Uterus (tissue), 4 donors: ENCODE measurements around the gene NEK4. TPM values are rescaled to one million over a fixed set of nuclear protein-coding genes. Genes with fewer than 3 reads are reported as not detected.

Source experiments
- DNase-seq, 2 donors: peaks; one replicate each; pipeline ENCODE4 v3.0.0-alpha.2; 2019 to 2020
- H3K27ac ChIP-seq, 2 donors: fragments of 200-600 bp; sonication (generic); 1 replicate in 1 of 2; 2 replicates in 1 of 2; pipeline ENCODE4 v1.5.1; 2016 to 2018
- H3K27me3 ChIP-seq, 2 donors: fragments of 200-600 bp; sonication (generic); one replicate each; pipeline ENCODE4 v1.5.1; 2018 to 2019; ENCODE audit warnings: control low read depth in 1 of 2
- H3K36me3 ChIP-seq, 2 donors: fragments of 200-600 bp; sonication (generic); one replicate each; pipeline ENCODE4 v1.5.1; 2019; ENCODE audit warnings: control low read depth in 1 of 2
- H3K4me1 ChIP-seq, 2 donors: fragments of 200-600 bp; sonication (generic); one replicate each; pipeline ENCODE4 v1.5.1; 2018 to 2019; ENCODE audit warnings: control low read depth in 1 of 2
- H3K4me3 ChIP-seq, 2 donors: fragments of 200-600 bp; sonication (generic); 1 replicate in 1 of 2; 2 replicates in 1 of 2; pipeline ENCODE4 v1.5.1; 2018 to 2019; ENCODE audit warnings: mild to moderate bottlenecking in 1 of 2
- H3K9me3 ChIP-seq, 2 donors: fragments of 200-600 bp; sonication (generic); one replicate each; pipeline ENCODE4 v1.5.1; 2019; ENCODE audit warnings: control low read depth in 1 of 2
- CTCF ChIP-seq, 4 experiments: fragments of 200-600 bp in 2 of 4; fragments of 450-650 bp in 2 of 4; sonication (generic) in 2 of 4; IDR thresholded peaks; one replicate each; pipeline ENCODE4 v1.5.1; 2016 to 2019; ENCODE audit warnings: antibody characterized with exemption in 4 of 4, mild to moderate bottlenecking in 2 of 4, moderate library complexity in 1 of 4
- POLR2A ChIP-seq, 2 donors: fragments of 450-650 bp; IDR thresholded peaks; one replicate each; pipeline ENCODE4 v1.6.1; 2016; ENCODE audit warnings: antibody characterized with exemption in 2 of 2, mild to moderate bottlenecking in 1 of 2, moderate library complexity in 1 of 2
- intact Hi-C: fragments of 100-400 bp; cut with DNase I; formaldehyde crosslinking; loops from one replicate; pipeline ENCODE4 v1.15.1; 2023; ENCODE audit warnings: low total_unique reads
- small RNA-seq: library from RNA; depleted of rRNA; stranded (forward); fragments of <200 nt; gene quantifications from one replicate; pipeline ENCODE3, GENCODE V24; 2016
- total RNA-seq, 4 donors: library from RNA; depleted of rRNA in 3 of 4; stranded (reverse); fragments of >200 nt in 3 of 4; gene quantifications; one replicate each; pipeline versions ENCODE4 v1.1.0 to v1.2.4, GENCODE V29; 2014 to 2023
- donor health status: DM: yes; HTN: yes; CAD: no.

NEK4 gene
- total RNA-seq, 4 donors from 2014 or later: 16.8 to 48.0 (median 37.7) TPM

GRCh38 chr3:52671676-52672075 lies 99.1 kb downstream of the NEK4 start:
- no peak for TF ChIP-seq CTCF (IDR thresholded peaks at IDR 0.05)
- TF ChIP-seq POLR2A (IDR thresholded peaks at IDR 0.05): no peak
- Histone ChIP-seq H3K4me3 (no peak overlapping the region), H3K36me3 (no peaks in the 10 kb centered on the region), H3K27ac (no peak overlapping the region), H3K9me3 (no peaks in the 10 kb centered on the region), H3K4me1 (no peaks in the 10 kb centered on the region), H3K27me3 (no peaks in the 10 kb centered on the region)
- intact Hi-C loops: no loop called here
- DNase-seq: no peak

- DNase-seq: no peak
- no peaks in the 10 kb centered on the region for H3K36me3 ChIP-seq
- no peaks in the 10 kb centered on the region for H3K4me1 ChIP-seq
- intact Hi-C loops: no loop called here
- H3K27me3 ChIP-seq: no peaks in the 10 kb centered on the region
- TF ChIP-seq CTCF (IDR thresholded peaks at IDR 0.05) (no peak), POLR2A (IDR thresholded peaks at IDR 0.05) (no peak)
- no peak overlapping the region for H3K4me3 ChIP-seq
- peak overlapping the region in 1 of 2 donors; percentile 34 for H3K27ac ChIP-seq
- H3K9me3 ChIP-seq: no peaks in the 10 kb centered on the region
These were observed 99.9 kb downstream of the NEK4 start for GRCh38 chr3:52670621-52671521.

GRCh38 chr3:52663098-52663497 lies 107.6 kb downstream of the NEK4 start:
- no peak for DNase-seq
- no peak for TF ChIP-seq CTCF (IDR thresholded peaks at IDR 0.05)
- TF ChIP-seq POLR2A (IDR thresholded peaks at IDR 0.05): no peak
- H3K27me3 ChIP-seq: no peaks in the 10 kb centered on the region
- H3K27ac ChIP-seq: no peak overlapping the region
- no peaks in the 10 kb centered on the region for H3K4me1 ChIP-seq
- no peaks in the 10 kb centered on the region for H3K9me3 ChIP-seq
- no peaks in the 10 kb centered on the region for H3K36me3 ChIP-seq
- intact Hi-C loops: no loop called here
- H3K4me3 ChIP-seq: no peak overlapping the region

GRCh38 chr3:52660046-52660445 lies 110.7 kb downstream of the NEK4 start:
- Histone ChIP-seq H3K36me3 (no peaks in the 10 kb centered on the region), H3K4me1 (no peaks in the 10 kb centered on the region), H3K27me3 (no peaks in the 10 kb centered on the region), H3K9me3 (no peaks in the 10 kb centered on the region), H3K27ac (no peak overlapping the region), H3K4me3 (no peak overlapping the region)
- DNase-seq: no peak
- no peak for TF ChIP-seq POLR2A (IDR thresholded peaks at IDR 0.05)
- TF ChIP-seq CTCF (IDR thresholded peaks at IDR 0.05): no peak
- intact Hi-C loops: no loop called here

Small RNA genes within 50 kb of the gene (small RNA-seq; reads per million reads assigned to genes)
- gene AC006254.2 (not detected), gene RF00569 (3,163 reads per million, percentile 99 among the genes with 10 or more reads in this experiment), gene RF01183 (not detected), gene SNORD19 (not detected), gene SNORD19B (not detected), gene SNORD69 (1,956 reads per million, percentile 98 among the genes with 10 or more reads in this experiment)

Other genes starting within 250 kb of the NEK4 start
- gene NT5DC2, start 237.1 kb downstream of the NEK4 start, total RNA-seq: 10 to 100 TPM in 3 of 4 donors, 1 to 10 TPM in 1; 9.2 to 67.6 (median 29.3) TPM
- 100 to 1,000 TPM in 1 of 4 donors, 10 to 100 TPM in 2, 1 to 10 TPM in 1; 4.1 to 435 (median 51.9) TPM for gene UQCC5, start 234.3 kb downstream of the NEK4 start, total RNA-seq
- gene PBRM1, start 85.0 kb downstream of the NEK4 start, total RNA-seq: 100 to 1,000 TPM in 1 of 4 donors, 10 to 100 TPM in 3; 22.5 to 152 (median 56.6) TPM
- 100 to 1,000 TPM in 1 of 4 donors, 10 to 100 TPM in 3; 29.5 to 108 (median 53.9) TPM for gene GNL3, start 84.9 kb downstream of the NEK4 start, total RNA-seq
- 100 to 1,000 TPM in 1 of 4 donors, 10 to 100 TPM in 2, 1 to 10 TPM in 1; 7.9 to 141 (median 48.9) TPM for gene GLT8D1, start 65.1 kb downstream of the NEK4 start, total RNA-seq
- 10 to 100 TPM in 3 of 4 donors, 1 to 10 TPM in 1; 9.0 to 67.4 (median 59.1) TPM for gene SPCS1, start 64.8 kb downstream of the NEK4 start, total RNA-seq
- gene ITIH1, start 6.7 kb upstream of the NEK4 start, total RNA-seq: under 1 TPM in 1 of 4 donors, not detected in 3; 0.18 TPM
- gene ITIH3, start 23.9 kb upstream of the NEK4 start, total RNA-seq: 10 to 100 TPM in 1 of 4 donors, 1 to 10 TPM in 2, under 1 TPM in 1; 0.48 to 11.8 (median 5.6) TPM
- 1 to 10 TPM in 3 of 4 donors, under 1 TPM in 1; 0.26 to 8.7 (median 6.9) TPM for gene ITIH4, start 59.7 kb upstream of the NEK4 start, total RNA-seq
- gene MUSTN1, start 64.1 kb upstream of the NEK4 start, total RNA-seq: 10 to 100 TPM in 1 of 4 donors, 1 to 10 TPM in 2, not detected in 1; 1.8 to 35.2 (median 8.7) TPM
- gene STIMATE, start 126.6 kb upstream of the NEK4 start, total RNA-seq: 10 to 100 TPM in 3 of 4 donors, 1 to 10 TPM in 1; 6.7 to 24.1 (median 21.5) TPM